HG03520 (cell line): ENCODE measurements around the gene TNMD.
A peak's percentile ranks its signal among the peaks of the same experiment; 100 is the strongest.

ENCODE experiments used
- ATAC-seq: cut with Tn5 transposase; IDR thresholded peaks from one replicate; pipeline ENCODE4 v1.9.1; 2021; ENCODE audit warnings: mild to moderate bottlenecking, moderate library complexity; ENCODE audit not compliant: unreplicated experiment

Gene TNMD

GRCh38 chrX:100643956-100644860 lies 59.5 kb downstream of the TNMD start, which contains the start of gene SRPX2:
Gene SRPX2, plus strand, starts transcription at chrX:100644199. Its CDS starts 2,124 bp downstream, at chrX:100646323.
- ATAC-seq = peak; percentile 63

- no peak for ATAC-seq
These were observed 60.4 kb downstream of the TNMD start for GRCh38 chrX:100645106-100645505.

GRCh38 chrX:100647095-100647494 lies 62.4 kb downstream of the TNMD start:
- ATAC-seq = no peak

GRCh38 chrX:100647739-100648138 lies 63.0 kb downstream of the TNMD start:
- no peak for ATAC-seq

GRCh38 chrX:100648458-100649417 lies 64.0 kb downstream of the TNMD start:
- ATAC-seq = no peak
